ENCODE data around the gene RNF114.

Gene RNF114

DNA sequence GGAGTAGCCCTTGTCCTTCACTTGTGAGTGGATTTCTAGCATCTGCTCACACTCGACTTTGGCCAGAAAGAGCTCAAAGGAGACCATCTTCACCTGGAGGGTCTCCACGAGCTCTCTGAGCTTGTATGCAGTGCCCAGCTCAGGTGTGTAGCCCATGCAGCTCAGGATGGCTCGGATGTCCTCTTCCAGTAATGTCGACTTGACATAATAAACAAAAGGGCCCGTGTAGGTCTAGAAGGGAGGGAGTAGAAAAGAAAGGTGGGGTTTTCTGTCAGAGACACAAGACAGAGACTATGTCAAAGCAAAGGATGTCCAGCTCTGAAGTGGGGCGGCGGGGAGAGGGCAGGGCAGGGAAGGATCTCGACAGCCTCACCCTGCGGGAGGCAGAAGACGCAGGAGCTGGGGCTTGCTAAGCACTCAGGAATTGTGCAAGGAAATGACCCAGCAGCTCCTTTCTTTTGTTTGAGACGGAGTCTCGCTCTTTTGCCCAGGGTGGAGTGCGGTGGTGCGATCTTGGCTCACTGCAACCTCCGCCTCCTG, 29.5 kb upstream of the RNF114 start:
- no peak for TF ChIP-seq ZFX (IDR thresholded peaks at IDR 0.05)
- TF ChIP-seq, protein P1, sequence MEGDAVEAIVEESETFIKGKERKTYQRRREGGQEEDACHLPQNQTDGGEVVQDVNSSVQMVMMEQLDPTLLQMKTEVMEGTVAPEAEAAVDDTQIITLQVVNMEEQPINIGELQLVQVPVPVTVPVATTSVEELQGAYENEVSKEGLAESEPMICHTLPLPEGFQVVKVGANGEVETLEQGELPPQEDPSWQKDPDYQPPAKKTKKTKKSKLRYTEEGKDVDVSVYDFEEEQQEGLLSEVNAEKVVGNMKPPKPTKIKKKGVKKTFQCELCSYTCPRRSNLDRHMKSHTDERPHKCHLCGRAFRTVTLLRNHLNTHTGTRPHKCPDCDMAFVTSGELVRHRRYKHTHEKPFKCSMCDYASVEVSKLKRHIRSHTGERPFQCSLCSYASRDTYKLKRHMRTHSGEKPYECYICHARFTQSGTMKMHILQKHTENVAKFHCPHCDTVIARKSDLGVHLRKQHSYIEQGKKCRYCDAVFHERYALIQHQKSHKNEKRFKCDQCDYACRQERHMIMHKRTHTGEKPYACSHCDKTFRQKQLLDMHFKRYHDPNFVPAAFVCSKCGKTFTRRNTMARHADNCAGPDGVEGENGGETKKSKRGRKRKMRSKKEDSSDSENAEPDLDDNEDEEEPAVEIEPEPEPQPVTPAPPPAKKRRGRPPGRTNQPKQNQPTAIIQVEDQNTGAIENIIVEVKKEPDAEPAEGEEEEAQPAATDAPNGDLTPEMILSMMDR (conservative IDR thresholded peaks at IDR 0.05): no peak

DNA sequence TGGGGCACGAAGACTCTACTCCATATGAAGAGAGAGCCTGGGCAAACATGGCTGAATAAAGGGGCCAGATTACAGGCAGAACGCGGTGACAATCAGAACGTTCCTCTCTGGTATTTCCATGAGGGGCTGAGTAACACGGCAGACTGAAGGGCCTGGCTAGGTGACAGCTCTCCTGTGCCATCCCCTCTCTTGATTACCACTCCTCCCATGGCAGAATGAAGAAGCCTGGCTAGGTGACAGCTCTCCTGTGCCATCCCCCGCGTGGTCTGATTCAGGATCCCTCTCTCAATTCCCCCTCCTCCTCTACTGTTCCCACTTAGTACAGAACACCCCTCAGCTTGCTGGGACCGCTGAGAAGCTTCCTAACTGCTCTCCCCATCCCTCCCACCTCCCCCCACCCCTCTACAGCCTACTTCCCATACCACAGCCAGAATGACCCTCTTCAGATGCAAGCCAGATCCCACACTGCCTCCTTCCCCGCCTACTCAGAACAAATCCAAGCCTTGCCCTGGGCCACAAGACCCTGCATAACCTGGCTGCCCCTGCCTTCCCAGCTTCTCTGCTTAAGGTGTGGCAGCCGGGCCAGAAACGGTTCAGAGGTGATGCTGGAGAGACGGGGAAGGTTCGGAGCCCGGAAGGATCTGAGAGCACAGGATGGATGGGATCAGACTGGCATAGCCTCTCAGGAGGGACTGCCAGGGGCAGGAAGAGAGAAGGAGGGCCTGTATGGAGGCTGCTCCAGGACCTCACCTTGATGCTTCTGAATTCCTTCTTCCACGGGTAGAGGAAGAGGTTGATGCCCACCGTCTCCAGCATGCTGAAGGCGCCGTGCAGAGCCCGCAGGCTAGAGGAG, 28.6 kb upstream of the RNF114 start:
- TF ChIP-seq, protein P1 (conservative IDR thresholded peaks at IDR 0.05): no peak
- no peak for TF ChIP-seq ZFX (IDR thresholded peaks at IDR 0.05)
- peak overlapping the region; percentile 45 for H3K27ac ChIP-seq

More for the DNA sequence above, 29.5 kb upstream of the RNF114 start:
- H3K27ac ChIP-seq: no peak overlapping the region

DNA sequence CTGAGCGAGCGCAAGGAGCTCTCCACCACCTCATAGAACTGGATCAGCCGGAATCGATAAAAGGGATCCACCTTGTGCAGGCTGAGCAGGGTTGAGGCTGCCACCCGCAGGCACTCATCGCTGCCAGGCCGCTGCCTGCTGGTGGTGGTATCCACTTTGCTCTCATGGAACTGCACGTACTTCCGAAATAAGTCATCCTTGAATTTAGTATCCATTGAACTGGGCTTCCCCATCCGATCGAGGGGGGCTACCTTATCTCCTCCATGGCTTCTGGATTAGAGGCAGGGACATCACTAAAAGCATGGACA, 28.0 kb upstream of the RNF114 start:
- H3K27ac ChIP-seq: peak overlapping the region; percentile 45
- no peak for TF ChIP-seq ZFX (IDR thresholded peaks at IDR 0.05)

DNA sequence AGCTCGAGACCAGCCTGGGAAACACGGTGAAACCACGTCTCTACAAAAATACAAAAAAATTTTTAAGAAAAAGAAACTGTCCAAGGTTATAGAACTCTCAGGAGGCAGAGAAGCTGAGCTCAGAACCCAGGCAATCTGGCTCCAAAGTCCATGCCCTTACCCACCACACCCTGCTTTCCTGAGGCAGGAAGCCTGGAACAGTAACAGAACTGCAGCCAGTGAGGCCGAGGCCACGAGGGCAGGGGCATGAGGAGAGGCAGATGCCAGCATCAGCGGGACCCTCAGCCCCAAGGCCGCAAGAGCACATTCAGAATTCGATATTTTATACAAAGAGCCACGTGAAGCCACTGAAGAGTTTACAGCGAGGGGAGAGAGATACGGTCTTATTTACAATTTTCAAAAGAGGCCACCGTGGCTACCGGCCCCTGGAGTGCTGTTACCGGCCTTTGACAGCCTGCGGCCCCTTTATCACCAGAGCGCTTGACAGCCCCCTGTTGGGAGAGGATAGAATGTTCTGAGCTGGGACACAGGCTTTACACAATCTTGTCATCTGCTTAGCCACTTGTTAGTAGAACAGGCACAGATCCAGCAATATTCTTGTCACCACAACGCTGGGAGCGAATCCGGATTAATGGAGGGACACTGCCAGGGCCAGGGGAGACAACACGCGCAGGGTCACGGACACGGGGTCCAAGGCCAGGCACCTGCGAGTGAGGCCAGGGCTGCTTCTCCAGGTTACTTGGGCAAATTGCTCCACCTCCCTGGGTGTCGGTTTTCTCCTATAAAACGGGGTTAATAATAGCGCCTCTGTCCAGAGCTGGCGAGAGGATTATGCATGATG, 26.5 kb upstream of the RNF114 start:
- TF ChIP-seq, protein P1 (conservative IDR thresholded peaks at IDR 0.05): no peak; the same call in 1 of the 2 replicates
- TF ChIP-seq ZFX (IDR thresholded peaks at IDR 0.05): no peak
- peak overlapping the region; percentile 8; the same call in 1 of the 2 replicates for H3K27ac ChIP-seq

DNA sequence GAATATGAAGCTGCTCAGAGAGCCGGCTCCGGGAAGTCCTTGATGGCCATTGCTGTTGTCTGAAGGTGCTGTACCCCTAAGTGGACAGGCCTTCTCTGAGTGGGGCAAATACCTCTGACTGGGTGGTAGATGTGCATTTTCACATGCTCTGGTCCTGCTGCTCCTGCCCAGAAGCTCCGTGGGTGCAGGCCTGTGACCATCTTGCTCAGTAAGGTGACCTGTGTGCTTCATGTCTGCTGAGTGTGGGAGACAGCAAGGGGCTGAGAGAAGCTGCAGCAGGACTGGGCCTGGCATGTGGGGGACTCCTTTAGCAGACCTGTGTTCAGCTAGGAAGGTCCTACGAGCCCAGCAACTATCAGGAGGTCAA, 25.9 kb upstream of the RNF114 start:
- H3K27ac ChIP-seq: peak overlapping the region; percentile 8; the same call in 1 of the 2 replicates
- TF ChIP-seq, protein P1 (conservative IDR thresholded peaks at IDR 0.05): no peak
- TF ChIP-seq ZFX (IDR thresholded peaks at IDR 0.05): no peak

DNA sequence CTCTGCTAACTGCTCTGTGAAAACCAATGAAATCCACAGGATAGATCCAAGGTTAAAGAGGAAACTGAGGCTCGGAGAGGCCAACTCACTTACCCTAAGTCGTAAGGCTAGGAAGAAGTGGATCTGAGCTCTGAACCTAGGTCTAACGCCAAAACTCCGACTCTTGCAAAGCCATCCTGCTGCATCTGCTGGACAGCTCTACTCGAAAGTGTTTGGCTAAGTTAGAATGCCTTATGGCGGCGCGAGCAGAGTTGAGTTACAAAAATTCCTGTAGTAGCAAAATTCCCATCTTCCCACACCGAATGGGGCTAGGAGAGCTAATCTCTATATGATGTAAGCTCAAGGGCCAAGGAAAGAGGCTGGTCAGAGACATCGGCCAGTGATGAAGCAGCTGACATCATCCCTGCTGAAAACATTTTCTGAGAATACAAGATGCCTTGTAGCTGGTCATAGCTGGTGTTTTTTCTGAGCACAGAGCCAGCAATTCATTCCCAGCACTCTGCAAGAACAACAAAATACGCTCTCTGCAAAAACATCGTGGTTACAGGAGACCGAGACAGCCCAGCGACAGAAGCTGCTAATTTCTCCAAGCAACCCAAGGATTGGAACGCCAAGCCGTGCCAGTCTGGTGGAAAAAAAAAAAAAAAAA, 22.7 kb upstream of the RNF114 start:
- TF ChIP-seq, protein P1 (conservative IDR thresholded peaks at IDR 0.05): no peak
- TF ChIP-seq ZFX (IDR thresholded peaks at IDR 0.05): no peak
- no peak overlapping the region for H3K27ac ChIP-seq

DNA sequence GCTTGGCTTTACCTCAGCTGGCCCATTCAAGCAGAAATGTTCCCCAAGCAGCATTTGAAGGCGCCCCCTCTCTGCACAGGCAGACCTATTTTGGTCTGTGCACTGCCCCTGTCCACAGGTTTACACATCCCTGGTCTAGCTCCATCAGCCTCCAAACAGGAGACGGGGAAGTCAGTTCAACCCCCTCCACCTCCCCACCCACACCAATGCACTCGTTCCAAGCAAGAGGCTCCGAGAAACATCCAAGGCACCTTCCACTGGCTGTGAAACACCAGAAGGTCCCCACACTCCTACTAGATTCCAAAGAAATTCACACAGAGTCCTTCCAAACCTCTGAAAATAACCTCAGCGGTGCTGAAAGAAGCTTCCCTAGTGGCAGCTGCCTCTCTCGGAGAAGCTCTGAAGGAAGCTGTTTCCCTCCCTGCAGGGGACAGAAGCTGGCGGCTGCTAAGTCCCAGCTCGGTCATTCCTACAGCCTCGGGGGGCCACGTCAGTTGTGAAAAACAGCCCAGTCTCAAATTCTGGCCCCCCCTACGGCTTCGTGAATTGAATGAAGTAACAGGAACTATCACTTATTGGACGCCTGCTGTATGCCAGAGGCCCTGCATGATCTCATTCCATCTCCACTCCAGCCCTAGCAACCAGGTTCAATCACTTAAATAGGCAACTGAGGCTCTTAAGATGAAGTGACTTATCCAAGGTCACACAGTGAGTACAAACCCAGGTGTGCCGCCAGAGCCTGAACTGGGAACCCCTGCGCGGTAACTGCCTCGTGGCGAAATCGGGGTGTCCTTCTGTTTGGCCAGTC, 21.7 kb upstream of the RNF114 start:
- TF ChIP-seq, protein P1 (conservative IDR thresholded peaks at IDR 0.05): no peak
- no peak for TF ChIP-seq ZFX (IDR thresholded peaks at IDR 0.05)

More for the DNA sequence above, 21.7 kb upstream of the RNF114 start:
- peak overlapping the region; percentile 97 for H3K27ac ChIP-seq

Data from C4-2B (cell line).